Right ventricle myocardium inferior (tissue), 1 donor: Measurements from ENCODE around the gene N4BP2. TPM values are rescaled to one million over a fixed set of nuclear protein-coding genes. Genes with fewer than 3 reads are reported as not detected.
"Not testable (repeated sequence)": the region's sequence is repeated elsewhere in the genome, so short reads cannot be mapped to it uniquely, and the experiment has no call there.

ENCODE experiments used
- ATAC-seq: fragments of 200-7000 bp; cut with Tn5 transposase; one replicate; pipeline ENCODE4 v1.9.1; 2020; ENCODE audit warnings: mild to moderate bottlenecking, moderate library complexity
- DNase-seq: peaks from one replicate; pipeline ENCODE4 v3.0.0; 2021; ENCODE audit errors: missing footprints
- intact Hi-C: fragments of 100-400 bp; cut with DNase I; formaldehyde crosslinking; loops from one replicate; pipeline ENCODE4 v1.11.0; 2022
- long read RNA-seq: library from polyadenylated mRNA; unstranded; transcript quantifications from one replicate; pipeline ENCODE4 v2.0.0, GENCODE V29; 2021
- total RNA-seq: library from RNA; stranded (reverse); fragmentation: NEBNext Ultra II Directional; extraction: Animal tissue kit (Norgen Biotek cat#: 25700); gene quantifications from one replicate; pipeline ENCODE4 v1.2.1, GENCODE V29; 2021
- donor health status: DM: no; HTN: yes; CAD: no; lungs with severe emphysema.

The N4BP2 gene
- total RNA-seq: 4.1 TPM
- long read RNA-seq, partial matches to known transcripts: 0 of 1 reads
- long read RNA-seq, other reads (novel, unspliced or antisense): 1 of 1 reads

- intact Hi-C loops: loop anchor here (2.0 to 5.0 kb wide), 5 partner anchors 80 to 600 kb away; partner anchors contain the start of genes LIAS, PDS5A, RPL9 and SMIM14
- DNase-seq: peak; percentile 94
- ATAC-seq: peak; percentile 86
These were observed at the start of gene N4BP2 for GRCh38 chr4:40056716-40057585. N4BP2 (plus strand) TSS chr4:40056850; CDS start chr4:40097341, 40,491 bp downstream.

DNA sequence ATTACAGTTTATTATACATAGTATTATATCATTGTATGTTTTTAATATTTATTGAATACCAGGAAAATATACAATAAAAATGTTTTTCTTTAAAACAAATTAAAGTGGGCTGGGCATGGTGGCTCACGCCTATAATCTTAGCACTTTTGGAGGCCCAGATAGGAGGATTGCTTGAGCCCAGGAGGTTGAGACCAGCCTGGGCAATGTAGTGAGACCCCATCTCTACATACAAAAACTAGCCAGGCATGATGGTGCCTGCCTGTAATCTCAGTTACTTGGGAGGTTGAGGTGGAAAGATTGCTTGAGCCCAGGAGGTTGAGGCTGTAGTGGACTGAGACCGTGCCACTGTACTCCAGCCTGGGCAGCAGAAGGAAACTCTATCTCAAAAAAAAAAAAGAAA is 40.6 kb upstream of the N4BP2 start:
- intact Hi-C loops: no loop called here
- no peak for ATAC-seq

DNA sequence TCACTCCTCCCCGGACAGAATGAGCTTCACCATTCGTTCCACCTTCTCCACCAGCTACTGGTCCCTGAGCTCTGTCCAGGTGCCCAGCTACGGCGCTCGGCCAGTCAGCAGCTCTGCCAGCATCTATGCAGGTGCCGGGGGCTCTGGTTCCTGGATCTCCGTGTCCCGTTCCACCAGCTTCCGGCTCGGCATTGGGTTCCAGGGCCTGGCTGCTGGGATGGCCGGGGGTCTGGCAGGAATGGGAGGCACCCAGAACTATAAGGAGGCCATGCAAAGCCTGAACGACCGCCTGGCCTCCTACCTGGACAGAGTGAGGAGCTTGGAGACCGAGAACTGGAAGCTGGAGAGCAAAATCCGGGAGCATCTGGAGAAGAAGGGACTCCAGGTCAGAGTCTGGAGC is 36.4 kb upstream of the N4BP2 start:
- intact Hi-C loops: no loop called here
- ATAC-seq (no peak), DNase-seq (no peak)

More for the DNA sequence above, 40.6 kb upstream of the N4BP2 start:
- DNase-seq: no peak

DNA sequence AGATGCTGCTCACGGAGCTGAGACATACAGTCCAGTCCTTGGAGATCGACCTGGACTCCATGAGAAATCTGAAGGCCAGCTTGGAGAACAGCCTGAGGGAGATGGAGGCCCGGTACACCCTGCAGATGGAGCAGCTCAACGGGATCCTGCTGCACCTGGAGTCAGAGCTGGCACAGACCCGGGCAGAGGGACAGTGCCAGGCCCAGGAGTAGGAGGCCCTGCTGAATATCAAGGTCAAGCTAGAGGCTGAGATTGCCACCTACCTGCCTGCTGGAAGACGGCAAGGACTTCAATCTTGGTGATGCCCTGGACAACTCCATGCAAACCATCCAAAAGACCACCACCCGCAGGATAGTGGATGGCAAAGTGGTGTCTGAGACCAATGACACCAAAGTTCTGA is 35.5 kb upstream of the N4BP2 start:
- ATAC-seq, intact Hi-C loops, DNase-seq: not testable (repeated sequence)

- DNase-seq, intact Hi-C loops, ATAC-seq: not testable (repeated sequence)
These were observed 32.6 kb upstream of the N4BP2 start for GRCh38 chr4:40024049-40024448.

- DNase-seq: no peak
- no peak for ATAC-seq
- intact Hi-C loops: no loop called here
These were observed 23.9 kb upstream of the N4BP2 start for GRCh38 chr4:40032785-40033184.

GRCh38 chr4:40033613-40034012 is 23.0 kb upstream of the N4BP2 start:
- intact Hi-C loops: no loop called here
- ATAC-seq (no peak), DNase-seq (no peak)

- no peak for ATAC-seq
- no peak for DNase-seq
- intact Hi-C loops: no loop called here
These were observed 17.7 kb upstream of the N4BP2 start for GRCh38 chr4:40038977-40039376.

- DNase-seq (no peak), ATAC-seq (no peak)
- intact Hi-C loops: no loop called here
These were observed 15.7 kb upstream of the N4BP2 start for GRCh38 chr4:40040908-40041307.

- DNase-seq: no peak
- ATAC-seq: no peak
- intact Hi-C loops: no loop called here
These were observed 12.9 kb upstream of the N4BP2 start for GRCh38 chr4:40043786-40044185.

GRCh38 chr4:40046311-40046980 is 10.2 kb upstream of the N4BP2 start:
- ATAC-seq (no peak), DNase-seq (no peak)
- intact Hi-C loops: no loop called here

DNA sequence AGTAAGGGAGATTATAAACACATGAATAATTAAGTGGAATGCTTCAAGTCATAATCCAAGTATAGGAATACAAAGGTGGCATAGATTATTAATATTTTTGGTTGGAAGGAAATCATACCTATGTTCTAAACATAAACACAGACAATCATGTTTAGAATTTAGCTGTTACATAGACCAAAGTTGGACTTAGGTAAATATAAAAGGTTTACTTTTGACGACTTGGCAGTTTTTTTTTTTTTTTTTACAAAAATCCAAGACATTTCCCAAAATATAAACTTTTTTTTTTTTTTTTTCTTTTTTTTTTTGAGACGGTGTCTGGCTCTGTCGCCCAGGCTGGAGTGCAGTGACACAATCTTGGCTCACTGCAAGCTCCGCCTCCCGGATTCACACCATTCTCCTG is 3.5 kb upstream of the N4BP2 start:
- DNase-seq: no peak
- intact Hi-C loops: no loop called here
- ATAC-seq: no peak

DNA sequence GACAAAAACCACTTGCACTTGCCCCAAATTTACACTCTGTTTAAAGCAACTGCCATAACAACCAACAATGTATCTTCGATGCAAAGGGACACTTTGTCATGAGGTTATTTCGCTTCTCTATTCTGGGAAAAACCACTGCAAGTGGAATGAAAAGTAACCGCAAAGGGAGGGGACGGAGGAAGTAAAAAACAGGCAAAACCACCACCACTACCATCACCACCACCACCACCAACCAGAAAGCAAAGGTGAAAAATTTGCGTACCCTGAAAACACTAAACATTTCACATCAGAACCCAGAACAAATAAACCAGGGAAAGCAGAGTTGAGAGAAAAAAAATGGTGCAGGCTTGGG is 1.2 kb upstream of the N4BP2 start:
- ATAC-seq (no peak), DNase-seq (no peak)
- intact Hi-C loops: loop anchor here (5.0 kb wide), 2 partner anchors 358 to 598 kb away; partner anchors contain the start of genes LIAS, RPL9 and UBE2K

- DNase-seq (peak; percentile 85), ATAC-seq (peak; percentile 53)
- intact Hi-C loops: loop anchor here (2.0 to 5.0 kb wide), 5 partner anchors 79 to 599 kb away; partner anchors contain the start of genes LIAS, PDS5A, RPL9 and SMIM14
These were observed 561 bp upstream of the N4BP2 start for GRCh38 chr4:40055863-40056715.

DNA sequence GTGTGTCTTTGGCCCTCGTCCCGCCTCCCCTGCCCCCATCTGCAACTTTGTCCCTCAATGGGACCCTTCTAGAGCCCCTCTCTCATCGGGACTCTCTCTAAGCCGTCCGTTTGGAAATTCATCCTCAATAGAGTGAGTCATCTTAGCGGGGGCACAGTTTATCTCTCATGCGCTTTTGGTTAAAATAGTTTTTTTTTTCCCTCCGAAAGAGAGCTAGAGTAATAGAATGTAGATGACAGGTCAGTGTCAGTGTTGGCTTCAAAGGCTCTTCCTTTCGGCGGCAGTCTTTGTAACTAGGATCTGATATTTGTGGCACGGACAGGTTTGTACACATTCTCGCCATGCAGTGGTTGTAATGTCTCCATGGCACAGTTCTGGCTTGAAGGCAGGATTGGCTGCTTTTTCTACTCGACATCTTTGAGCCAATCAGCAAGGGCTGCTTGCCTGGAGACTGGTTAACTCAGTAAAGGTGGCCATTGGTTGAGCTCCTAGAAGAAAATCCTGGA is 989 bp downstream of the N4BP2 start:
- intact Hi-C loops: loop anchor here (2.0 to 5.0 kb wide), 5 partner anchors 81 to 600 kb away; partner anchors contain the start of genes LIAS, PDS5A, RPL9 and SMIM14
- ATAC-seq: peak; percentile 78

DNA sequence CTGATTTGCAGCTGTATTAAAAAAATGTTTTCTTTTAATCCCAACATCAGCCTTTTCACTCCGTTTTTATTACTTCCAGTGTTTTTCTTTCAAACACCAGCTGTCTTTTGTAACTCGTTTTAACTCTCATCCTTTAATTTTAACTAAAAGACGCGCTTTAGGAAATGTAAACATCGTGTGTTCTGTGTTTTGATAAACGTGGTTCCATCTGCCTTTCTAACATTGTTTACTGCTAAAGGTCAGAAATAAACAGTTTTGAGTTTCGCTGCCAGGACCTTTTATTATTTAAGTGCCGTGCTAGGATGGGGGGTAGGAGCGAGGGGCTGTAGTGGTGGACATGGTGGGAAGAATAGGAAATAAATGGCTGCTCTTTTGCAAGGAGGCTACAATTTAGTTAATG is 1.5 kb downstream of the N4BP2 start:
- DNase-seq: no peak
- ATAC-seq: no peak
- intact Hi-C loops: loop anchor here (5.0 kb wide), 2 partner anchors 361 to 601 kb away; partner anchors contain the start of genes LIAS, RPL9 and UBE2K

More for the DNA sequence above, 989 bp downstream of the N4BP2 start:
- no peak for DNase-seq

DNA sequence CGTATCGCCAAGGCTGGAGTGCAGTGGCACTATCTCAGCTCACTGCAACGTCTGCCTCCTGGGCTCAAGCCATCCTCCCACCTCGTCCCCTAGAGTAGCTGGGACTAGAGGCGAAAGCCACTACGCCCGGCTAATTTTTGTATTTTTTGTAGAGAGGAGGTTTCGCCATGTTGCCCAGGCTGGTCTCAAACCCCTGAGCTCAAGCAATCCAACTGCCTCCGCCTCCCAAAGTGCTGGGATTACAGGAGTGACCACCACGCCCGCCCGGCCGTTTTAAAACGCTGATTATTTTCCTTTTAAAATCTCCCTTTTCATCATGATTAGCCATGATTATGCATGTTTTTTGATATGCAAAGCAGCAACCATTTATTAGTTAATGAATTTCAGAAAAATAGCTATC is 2.2 kb downstream of the N4BP2 start:
- ATAC-seq: no peak
- no peak for DNase-seq
- intact Hi-C loops: loop anchor here (5.0 kb wide), 2 partner anchors 362 to 602 kb away; partner anchors contain the start of genes LIAS, RPL9 and UBE2K

- intact Hi-C loops: loop anchor here (5.0 kb wide), 2 partner anchors 362 to 602 kb away; partner anchors contain the start of genes LIAS, RPL9 and UBE2K
- ATAC-seq: no peak
- no peak for DNase-seq
These were observed 2.7 kb downstream of the N4BP2 start for GRCh38 chr4:40059362-40059761.
